HL-60/S4 (cell line): ENCODE measurements around the gene FNDC3B.

Source experiments
- in situ Hi-C: fragments of 300-500 bp; cut with MboI; formaldehyde crosslinking; loops from 2 replicates; pipeline ENCODE4 v1.14.3; 2022; ENCODE audit warnings: low sequenced_read_pairs

Gene FNDC3B

GRCh38 chr3:172321035-172321434 is 281.7 kb downstream of the FNDC3B start:
- in situ Hi-C loops, result no loop called here

- in situ Hi-C loops, result no loop called here
Measured at GRCh38 chr3:172323894-172324610, 284.7 kb downstream of the FNDC3B start.

- in situ Hi-C loops, result no loop called here
Measured at GRCh38 chr3:172324611-172325203, 285.3 kb downstream of the FNDC3B start.

- in situ Hi-C loops, result no loop called here
Measured at GRCh38 chr3:172325461-172325860, 286.1 kb downstream of the FNDC3B start.

GRCh38 chr3:172326993-172327392 is 287.6 kb downstream of the FNDC3B start:
- in situ Hi-C loops, result no loop called here

GRCh38 chr3:172328282-172328681 is 288.9 kb downstream of the FNDC3B start:
- in situ Hi-C loops, result no loop called here

GRCh38 chr3:172329070-172329469 is 289.7 kb downstream of the FNDC3B start:
- in situ Hi-C loops, result no loop called here

GRCh38 chr3:172330413-172330812 is 291.0 kb downstream of the FNDC3B start:
- in situ Hi-C loops, result no loop called here

- in situ Hi-C loops, result no loop called here
Measured at GRCh38 chr3:172332256-172333041, 293.1 kb downstream of the FNDC3B start.

- in situ Hi-C loops, result no loop called here
Measured at GRCh38 chr3:172333042-172333377, 293.6 kb downstream of the FNDC3B start.

GRCh38 chr3:172333692-172334457 is 294.5 kb downstream of the FNDC3B start:
- in situ Hi-C loops, result no loop called here

GRCh38 chr3:172334671-172335207 is 295.4 kb downstream of the FNDC3B start:
- in situ Hi-C loops, result no loop called here

GRCh38 chr3:172339892-172340291 is 300.5 kb downstream of the FNDC3B start:
- in situ Hi-C loops, result no loop called here

GRCh38 chr3:172340583-172340982 is 301.2 kb downstream of the FNDC3B start:
- in situ Hi-C loops, result no loop called here

- in situ Hi-C loops, result no loop called here
Measured at GRCh38 chr3:172341482-172342059, 302.2 kb downstream of the FNDC3B start.

GRCh38 chr3:172342097-172342659 is 302.8 kb downstream of the FNDC3B start:
- in situ Hi-C loops, result no loop called here

- in situ Hi-C loops, result no loop called here
Measured at GRCh38 chr3:172343117-172343516, 303.7 kb downstream of the FNDC3B start.

GRCh38 chr3:172343979-172344378 is 304.6 kb downstream of the FNDC3B start:
- in situ Hi-C loops, result no loop called here

GRCh38 chr3:172346161-172346560 is 306.8 kb downstream of the FNDC3B start:
- in situ Hi-C loops, result no loop called here
